Mucosa of stomach (tissue), 1 donor: ENCODE measurements around the gene PLD1.

Source experiments
- H3K27me3 ChIP-seq: one replicate; pipeline ENCODE4 v1.7.0; 2013; ENCODE audit warnings: mild to moderate bottlenecking, low read length; ENCODE audit not compliant: control insufficient read depth, insufficient read depth
- H3K36me3 ChIP-seq: one replicate; pipeline ENCODE4 v1.7.0; 2013; ENCODE audit warnings: low read length; ENCODE audit not compliant: control insufficient read depth, insufficient read depth
- H3K4me1 ChIP-seq: one replicate; pipeline ENCODE4 v1.7.0; 2013; ENCODE audit warnings: mild to moderate bottlenecking, low read length; ENCODE audit not compliant: control insufficient read depth, insufficient read depth
- H3K4me3 ChIP-seq: one replicate; pipeline ENCODE4 v1.7.0; 2013; ENCODE audit warnings: low read length
- H3K9ac ChIP-seq: one replicate; pipeline ENCODE4 v1.7.0; 2013; ENCODE audit warnings: mild to moderate bottlenecking, low read length, moderate library complexity
- H3K9me3 ChIP-seq: one replicate; pipeline ENCODE4 v1.7.0; 2013; ENCODE audit warnings: mild to moderate bottlenecking, low read length, moderate library complexity; ENCODE audit not compliant: control insufficient read depth
- donor health status: Pancreatic carcinoma.

The PLD1 gene

DNA sequence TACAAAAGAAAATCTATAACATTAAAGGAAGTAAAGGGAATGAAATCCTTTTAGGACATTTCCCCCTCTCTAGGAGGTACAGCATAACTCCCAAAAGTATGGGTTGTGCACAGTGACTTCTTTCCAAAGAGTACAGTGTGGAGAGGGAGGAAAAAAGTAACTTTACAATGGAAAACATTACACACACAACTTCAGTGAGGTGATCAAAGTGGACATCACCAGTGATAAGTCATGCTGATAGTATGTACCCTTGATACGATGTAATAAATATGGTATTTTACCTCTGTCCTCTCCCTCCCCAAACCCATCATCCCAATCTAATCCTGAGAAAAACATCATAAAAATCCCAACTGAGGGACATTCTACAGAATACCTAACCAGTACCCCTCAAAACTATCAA is 10.8 kb downstream of the PLD1 start:
- peaks cover 15% of the 10 kb centered on the region for H3K4me1 ChIP-seq

DNA sequence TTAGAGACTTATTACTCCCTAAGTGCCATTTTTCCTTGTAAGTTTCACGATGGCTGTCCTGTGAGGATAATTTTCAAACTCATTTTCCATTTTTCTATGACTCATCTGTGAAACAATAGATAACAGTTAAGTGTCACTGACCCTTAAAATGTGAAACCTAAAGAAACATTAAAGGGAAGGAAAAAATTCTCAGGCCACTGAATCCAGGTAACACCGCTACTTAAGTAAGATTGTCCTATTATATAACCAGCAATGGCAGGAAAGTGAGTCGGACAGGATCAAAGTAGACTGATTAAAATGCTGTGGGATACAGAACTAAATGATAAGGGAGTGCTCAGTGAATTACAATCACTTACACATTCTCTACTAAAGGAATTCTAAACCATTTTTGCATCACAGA is 12.4 kb downstream of the PLD1 start:
- H3K4me1 ChIP-seq = peaks cover 15% of the 10 kb centered on the region
- no peak overlapping the region for H3K9ac ChIP-seq
- no peaks in the 10 kb centered on the region for H3K36me3 ChIP-seq

More for the DNA sequence above, 10.8 kb downstream of the PLD1 start:
- Histone ChIP-seq H3K9ac (no peak overlapping the region), H3K27me3 (no peaks in the 10 kb centered on the region), H3K4me3 (no peak overlapping the region), H3K36me3 (no peaks in the 10 kb centered on the region), H3K9me3 (no peaks in the 10 kb centered on the region)

DNA sequence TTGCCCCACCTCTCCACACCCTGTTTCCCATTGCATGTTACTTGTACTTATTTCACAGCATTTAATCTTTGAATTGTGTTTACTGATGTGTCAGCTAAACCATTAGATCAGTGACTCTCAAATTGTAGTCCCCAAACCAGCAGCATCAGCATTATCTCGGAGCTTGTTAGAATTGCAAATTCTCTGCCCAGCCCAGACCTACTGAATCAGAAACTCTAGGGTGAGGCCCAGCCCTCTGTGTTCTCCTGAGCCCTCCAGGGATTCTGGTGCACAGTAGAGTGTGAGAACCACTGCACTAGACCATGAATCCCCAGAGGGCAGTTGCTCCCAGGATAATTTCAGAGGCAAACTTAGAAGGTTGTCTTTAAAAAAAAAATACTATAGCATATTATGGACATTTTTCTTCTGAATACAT is 13.0 kb downstream of the PLD1 start:
- Histone ChIP-seq H3K4me3 (no peak overlapping the region), H3K36me3 (no peaks in the 10 kb centered on the region), H3K9ac (no peak overlapping the region), H3K9me3 (no peaks in the 10 kb centered on the region), H3K4me1 (peaks cover 11% of the 10 kb centered on the region), H3K27me3 (no peaks in the 10 kb centered on the region)

More for the DNA sequence above, 12.4 kb downstream of the PLD1 start:
- Histone ChIP-seq H3K27me3 (no peaks in the 10 kb centered on the region), H3K4me3 (no peak overlapping the region), H3K9me3 (no peaks in the 10 kb centered on the region)

DNA sequence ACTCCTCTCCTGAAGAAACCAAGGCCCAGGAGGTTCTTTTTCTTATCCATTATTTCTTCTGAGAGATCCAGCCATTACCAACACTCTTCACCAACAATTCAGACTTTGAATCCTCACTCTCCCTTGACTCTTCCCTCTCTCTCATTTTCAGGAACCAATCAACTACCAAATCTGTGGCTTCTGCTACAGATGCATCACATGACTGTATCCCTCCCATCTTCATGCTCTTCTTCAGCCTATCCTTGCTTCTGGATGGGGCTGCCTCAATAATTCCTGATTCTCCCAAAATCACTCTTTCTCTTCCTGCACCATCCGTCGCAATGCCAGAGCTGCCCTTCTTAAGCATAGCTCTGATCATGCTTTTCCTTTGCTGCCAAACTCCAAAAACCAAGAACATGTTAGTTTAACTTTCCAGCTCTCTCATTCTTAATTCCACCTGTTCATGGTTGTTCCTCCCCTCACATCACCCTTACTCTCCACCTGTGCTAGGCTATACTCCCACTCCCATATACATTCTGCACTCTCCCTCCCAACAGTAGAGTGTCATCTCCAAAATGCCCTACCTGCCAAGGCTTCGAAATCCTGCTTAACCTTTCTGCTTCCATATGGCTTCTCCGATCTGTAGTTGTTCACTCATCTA is 13.5 kb downstream of the PLD1 start:
- H3K9me3 ChIP-seq = no peaks in the 10 kb centered on the region
- no peak overlapping the region for H3K9ac ChIP-seq
- H3K27me3 ChIP-seq = no peaks in the 10 kb centered on the region
- H3K36me3 ChIP-seq = no peaks in the 10 kb centered on the region
- H3K4me3 ChIP-seq = no peak overlapping the region
- peaks cover 12% of the 10 kb centered on the region for H3K4me1 ChIP-seq

DNA sequence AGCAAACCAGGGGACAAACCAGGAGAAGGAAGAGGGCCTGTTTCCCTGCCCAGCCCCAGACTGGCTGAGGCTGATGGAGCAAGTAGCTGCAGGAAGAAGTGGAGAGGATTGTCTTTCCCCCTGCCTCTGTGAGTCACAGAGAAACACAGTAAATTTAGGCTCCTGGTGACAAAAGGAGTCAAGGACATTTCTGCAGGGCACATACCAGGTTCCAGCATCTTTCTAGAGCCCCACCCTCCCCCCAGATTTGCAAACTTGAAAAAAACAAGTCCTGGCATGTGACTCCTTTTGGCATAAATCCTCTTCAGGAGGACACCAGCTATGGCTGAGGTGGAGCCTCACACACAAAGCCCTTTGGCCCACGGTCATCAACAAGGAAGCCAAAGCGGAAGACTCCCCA is 17.8 kb downstream of the PLD1 start:
- Histone ChIP-seq H3K27me3 (no peaks in the 10 kb centered on the region), H3K4me1 (peaks cover 30% of the 10 kb centered on the region), H3K9me3 (no peaks in the 10 kb centered on the region), H3K4me3 (no peak overlapping the region), H3K9ac (no peak overlapping the region), H3K36me3 (no peaks in the 10 kb centered on the region)

DNA sequence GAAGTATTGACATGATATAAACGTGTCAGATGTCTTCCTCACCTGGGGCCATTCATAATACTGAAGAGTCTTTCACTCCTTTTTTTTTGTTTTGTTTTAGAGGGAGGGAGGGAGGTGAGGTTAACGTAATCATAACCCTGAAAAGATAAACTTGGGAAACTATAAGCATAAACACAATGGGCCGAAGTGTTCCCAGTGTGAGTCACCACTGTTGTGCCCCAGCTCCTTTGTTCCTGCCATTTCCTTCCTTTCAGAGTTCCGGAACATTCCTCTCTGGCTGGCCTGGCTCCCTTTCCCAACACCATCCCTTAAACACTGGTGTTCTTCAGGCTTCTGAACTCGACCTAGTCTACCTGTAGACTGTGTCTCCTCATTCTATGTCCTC is 18.6 kb downstream of the PLD1 start:
- H3K36me3 ChIP-seq = no peaks in the 10 kb centered on the region
- H3K9me3 ChIP-seq = no peaks in the 10 kb centered on the region
- peaks cover 25% of the 10 kb centered on the region for H3K4me1 ChIP-seq
- no peak overlapping the region for H3K9ac ChIP-seq
- H3K27me3 ChIP-seq = no peaks in the 10 kb centered on the region
- no peak overlapping the region for H3K4me3 ChIP-seq

DNA sequence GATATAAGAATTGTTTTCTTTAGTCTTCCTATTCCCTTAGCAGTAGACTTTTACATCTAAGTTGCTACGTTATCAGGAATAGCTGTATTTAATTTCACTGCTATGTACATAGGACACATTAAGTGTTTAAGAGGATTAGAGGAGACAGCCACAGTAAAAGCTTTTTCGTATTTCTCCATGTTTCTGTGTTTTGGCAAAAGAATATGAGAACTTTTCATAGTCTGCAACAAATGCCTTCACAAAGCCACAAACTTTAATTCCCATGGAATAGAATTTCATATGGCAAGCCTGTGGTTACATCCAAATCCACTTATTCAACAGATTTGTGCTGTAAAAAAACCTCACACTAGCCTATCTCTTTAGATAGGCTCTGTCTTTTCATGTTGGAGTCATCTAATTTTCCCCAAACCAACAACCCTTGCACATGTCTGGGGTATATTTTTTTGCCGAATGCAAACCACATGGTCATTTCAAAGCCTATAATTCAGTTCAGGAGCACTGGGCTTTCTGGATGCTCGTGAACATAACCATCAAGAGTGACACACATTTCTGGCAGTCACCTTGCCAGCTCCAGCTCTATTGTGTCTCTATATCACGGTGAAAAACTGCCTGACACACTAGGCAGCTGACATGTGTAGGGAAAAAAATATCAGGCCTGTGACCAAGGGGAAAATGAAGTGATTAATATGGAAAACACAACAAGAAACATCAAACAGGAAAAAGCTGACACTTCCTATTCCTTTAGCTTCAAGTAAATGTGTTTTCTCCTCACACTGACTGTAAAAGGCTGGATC is 19.2 kb downstream of the PLD1 start:
- Histone ChIP-seq H3K4me1 (peaks cover 25% of the 10 kb centered on the region), H3K4me3 (no peak overlapping the region), H3K9me3 (no peaks in the 10 kb centered on the region), H3K9ac (no peak overlapping the region), H3K36me3 (no peaks in the 10 kb centered on the region), H3K27me3 (no peaks in the 10 kb centered on the region)

DNA sequence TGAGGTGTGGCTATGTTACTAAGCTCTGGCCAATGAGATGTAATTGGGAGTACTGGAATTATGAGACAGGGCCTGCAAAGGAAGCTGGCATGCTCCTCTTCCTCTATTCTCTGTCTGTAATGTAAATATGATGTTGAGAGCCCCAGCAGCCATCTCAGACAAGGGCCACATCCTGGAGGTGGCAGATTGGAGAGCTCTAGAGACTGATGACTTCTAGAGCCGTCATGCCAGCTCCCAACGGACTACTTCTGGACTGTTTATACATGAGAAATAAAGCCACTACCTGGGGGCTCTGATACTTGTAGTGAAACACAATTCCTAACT is 19.7 kb downstream of the PLD1 start:
- Histone ChIP-seq H3K4me3 (no peak overlapping the region), H3K27me3 (no peaks in the 10 kb centered on the region), H3K9ac (no peak overlapping the region), H3K9me3 (no peaks in the 10 kb centered on the region), H3K36me3 (no peaks in the 10 kb centered on the region), H3K4me1 (peaks cover 25% of the 10 kb centered on the region)

DNA sequence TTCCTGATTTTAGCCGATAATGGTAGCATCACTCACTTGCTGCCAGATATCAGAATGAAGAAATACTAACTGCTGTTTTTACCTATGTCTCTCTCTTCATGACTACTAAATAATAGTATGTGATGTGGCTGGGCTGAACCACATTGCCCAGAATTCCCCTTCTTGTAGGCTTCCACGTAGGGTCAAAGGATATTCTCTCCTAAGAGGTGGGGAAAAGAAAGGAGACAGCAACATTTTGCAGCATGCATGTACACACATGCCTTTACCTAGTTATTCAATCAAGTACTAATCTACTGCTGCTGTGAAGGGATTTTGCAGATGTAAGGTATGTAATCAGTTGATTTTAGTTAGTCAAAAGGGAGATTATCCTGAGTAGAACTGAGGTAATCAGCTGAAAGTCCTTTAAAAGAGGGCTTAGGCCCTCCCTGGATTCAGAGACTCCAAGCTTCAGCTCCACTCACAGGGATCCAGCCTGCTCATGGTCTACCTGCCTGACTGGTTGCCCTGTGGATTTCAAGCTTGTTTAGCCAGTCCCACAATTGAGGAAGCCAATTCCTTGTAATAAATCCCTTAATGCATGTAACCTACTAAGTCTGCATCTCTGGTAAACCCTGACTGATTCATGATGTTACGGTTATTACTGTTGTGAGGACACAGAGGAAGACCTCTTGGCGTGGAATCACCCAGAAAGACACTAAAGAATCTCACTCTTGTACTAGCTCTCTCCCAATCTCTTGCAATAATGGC is 20.4 kb downstream of the PLD1 start:
- Histone ChIP-seq H3K36me3 (no peaks in the 10 kb centered on the region), H3K9me3 (no peaks in the 10 kb centered on the region), H3K27me3 (no peaks in the 10 kb centered on the region), H3K4me1 (peaks cover 25% of the 10 kb centered on the region), H3K4me3 (no peak overlapping the region), H3K9ac (no peak overlapping the region)

DNA sequence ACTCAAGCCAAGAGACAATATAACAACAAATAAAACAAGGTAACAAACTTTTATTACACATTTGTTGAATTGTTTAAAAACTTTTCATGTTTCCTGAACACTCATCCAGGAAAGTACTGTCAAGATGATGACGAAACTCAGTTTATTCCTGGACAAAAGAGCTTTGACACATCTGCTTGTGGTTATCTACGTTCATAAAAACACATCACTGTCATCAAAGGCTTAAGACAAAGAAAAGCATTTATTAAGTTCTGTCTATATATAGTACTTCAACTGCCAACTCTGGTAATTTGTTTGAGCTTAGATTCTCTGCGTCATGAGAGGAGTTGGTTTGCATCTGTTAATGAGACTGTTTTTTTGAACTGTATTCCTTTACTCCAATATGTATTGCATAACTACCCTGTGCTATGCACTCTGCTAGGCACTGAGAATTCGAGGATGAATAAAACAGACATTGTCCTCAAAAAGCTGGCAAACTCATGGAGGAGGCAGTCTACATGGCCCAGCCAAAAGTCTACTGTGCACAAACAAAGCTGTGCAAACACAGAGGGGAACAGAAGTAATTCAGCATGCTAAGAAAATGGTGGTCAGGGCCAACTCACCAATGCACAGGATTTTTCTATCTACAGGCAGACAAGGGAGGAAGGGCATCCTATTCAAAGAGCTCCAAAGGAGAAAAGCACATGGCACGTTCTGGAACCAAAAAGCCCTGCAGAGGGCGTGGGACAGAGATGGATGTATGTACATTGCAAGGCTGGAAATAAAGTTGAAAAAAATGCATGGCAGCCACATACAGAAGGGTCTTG is 21.5 kb downstream of the PLD1 start:
- no peak overlapping the region for H3K9ac ChIP-seq
- H3K4me3 ChIP-seq = no peak overlapping the region
- H3K27me3 ChIP-seq = no peaks in the 10 kb centered on the region
- no peaks in the 10 kb centered on the region for H3K9me3 ChIP-seq
- H3K36me3 ChIP-seq = no peaks in the 10 kb centered on the region
- H3K4me1 ChIP-seq = peaks cover 25% of the 10 kb centered on the region

DNA sequence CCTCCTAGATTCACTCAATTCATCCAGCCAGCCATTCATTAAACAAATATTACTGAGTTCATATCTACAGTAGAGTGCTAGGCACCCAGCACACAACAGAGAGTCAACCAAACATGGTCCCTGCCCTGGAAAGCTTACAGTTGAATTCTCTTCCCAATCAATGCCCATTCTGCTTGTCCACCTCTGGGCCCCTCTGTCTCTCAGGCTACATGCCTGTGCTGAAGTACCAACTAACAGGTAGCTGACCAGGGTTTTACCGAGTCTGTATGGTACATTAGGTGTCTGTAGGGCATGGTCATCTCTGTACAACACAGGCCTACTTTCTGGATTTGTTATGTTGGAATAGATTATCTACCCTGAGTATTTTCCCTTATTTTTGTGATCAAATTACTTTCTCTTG is 23.3 kb downstream of the PLD1 start:
- Histone ChIP-seq H3K9me3 (no peaks in the 10 kb centered on the region), H3K9ac (no peak overlapping the region), H3K4me1 (peaks cover 21% of the 10 kb centered on the region)

More for the DNA sequence above, 23.3 kb downstream of the PLD1 start:
- Histone ChIP-seq H3K36me3 (no peaks in the 10 kb centered on the region), H3K27me3 (no peaks in the 10 kb centered on the region), H3K4me3 (no peak overlapping the region)
